ENCODE results near the gene CPNE1.

The CPNE1 gene

DNA sequence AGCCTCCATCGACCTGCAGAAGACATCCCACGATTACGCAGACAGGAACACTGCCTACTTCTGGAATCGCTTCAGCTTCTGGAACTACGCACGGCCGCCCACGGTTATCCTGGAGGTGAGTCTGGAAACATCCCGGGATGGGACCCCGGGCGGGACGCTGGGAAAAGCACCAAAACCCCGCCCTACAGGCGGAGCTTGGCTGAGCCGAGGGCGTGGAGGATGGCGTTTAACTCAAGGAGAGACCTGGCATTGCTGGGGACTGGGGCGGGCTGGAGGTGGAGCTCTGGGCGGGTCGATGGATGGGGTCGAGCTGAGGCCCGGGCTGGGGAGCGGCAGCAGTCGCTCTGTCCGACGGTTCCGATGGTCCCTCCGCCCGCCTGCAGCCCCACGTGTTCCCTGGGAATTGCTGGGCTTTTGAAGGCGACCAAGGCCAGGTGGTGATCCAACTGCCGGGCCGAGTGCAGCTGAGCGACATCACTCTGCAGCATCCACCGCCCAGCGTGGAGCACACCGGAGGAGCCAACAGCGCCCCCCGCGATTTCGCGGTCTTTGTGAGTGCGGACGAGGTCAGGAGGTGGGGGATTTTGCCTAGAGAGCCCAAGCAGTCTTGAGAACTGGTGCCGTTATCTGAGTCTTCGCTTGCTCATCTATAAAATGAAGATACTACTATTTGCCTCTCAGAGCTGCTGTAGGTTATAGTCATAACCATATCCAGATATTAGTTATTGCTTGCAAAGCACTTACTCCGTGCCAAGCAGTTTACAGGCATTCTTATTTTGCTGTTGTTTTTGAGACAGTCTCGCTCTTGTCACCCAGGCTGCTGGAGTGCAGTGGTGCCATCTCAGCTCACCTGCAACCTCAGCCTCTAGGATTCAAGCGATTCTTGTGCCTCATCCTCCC lies 45.3 kb downstream of the CPNE1 start:
- peak; percentile 34 to 60 (median 39) for DNase-seq

DNA sequence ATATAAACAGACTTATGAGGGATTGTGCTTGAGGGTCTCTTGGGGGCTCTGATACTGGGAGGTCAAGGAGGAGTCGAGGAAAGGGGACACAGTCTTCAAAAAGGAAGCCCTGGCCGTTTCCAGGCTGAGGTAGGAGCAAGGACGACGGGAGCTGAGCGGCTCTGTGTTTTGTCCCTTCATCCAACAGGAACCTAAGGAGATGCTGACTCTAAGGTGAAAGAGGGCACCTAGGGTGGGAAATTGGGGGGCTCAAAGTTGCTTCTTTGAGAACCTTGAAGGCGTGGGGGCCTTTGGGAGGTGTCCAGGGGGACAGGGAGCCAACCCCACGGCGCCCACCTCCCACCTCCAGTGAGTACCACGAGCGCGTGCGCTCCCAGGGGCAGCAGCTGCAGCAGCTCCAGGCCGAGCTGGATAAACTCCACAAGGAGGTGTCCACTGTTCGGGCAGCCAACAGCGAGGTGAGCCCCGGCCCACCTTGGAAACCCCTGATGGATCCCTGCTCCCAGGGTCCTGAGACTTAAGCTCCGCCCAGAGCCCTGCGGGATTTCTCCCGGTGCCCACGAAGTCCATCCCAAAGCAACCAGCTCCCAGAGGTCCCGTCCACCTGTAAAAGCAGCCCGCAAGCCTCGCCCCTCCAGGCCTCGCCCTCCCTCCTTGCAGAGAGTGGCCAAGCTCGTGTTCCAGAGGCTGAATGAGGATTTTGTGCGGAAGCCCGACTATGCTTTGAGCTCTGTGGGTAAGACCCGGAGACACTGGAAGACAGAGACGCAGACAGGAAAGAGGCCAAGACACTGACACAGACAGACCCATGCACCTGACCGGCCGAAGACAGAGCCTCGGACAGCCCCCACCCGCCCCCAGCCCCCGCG lies 46.2 kb downstream of the CPNE1 start:
- DNase-seq: peak in 1 of 4 experiments; percentile 12

DNA sequence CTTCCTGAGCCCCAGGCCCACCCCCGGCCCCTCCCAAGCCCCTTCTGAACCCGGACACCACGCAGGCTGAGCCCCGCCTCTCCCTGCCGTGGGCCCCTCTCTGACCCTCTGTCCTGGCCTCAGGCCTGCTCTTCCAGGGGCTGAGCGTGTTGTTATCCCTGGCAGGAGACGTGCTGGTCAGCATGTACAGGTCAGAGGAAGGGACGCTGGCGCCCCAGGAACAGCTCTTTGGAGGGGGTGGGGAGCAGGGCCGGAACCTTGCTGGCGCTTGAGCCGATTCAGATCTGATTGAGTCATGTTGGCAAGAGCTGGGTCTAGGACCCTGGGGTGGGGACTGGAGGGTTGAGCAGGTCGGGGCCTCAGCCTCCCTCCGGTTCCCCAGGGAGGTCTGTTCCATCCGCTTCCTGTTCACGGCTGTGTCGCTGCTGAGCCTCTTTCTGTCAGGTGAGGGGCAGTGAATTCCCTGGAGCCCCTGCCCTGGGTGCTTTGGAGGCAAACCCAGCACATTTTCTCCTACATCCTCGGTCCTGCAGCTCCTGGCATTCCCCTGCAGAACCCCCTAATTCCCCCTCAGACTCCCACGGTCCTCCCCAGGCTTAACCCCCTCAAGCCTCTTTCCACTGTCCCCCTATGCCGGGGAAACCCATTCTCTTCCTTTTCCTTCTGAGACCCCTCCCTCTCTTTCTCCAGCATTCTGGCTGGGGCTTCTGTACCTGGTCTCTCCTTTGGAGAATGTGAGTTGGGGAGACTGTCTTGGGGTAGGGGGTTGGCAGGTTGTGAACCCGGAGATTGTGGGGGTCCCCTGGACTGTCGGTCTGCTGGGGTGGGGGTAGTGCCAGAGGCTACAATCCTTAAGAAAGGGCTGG lies 47.1 kb downstream of the CPNE1 start:
- DNase-seq: peak; percentile 9 to 36 (median 22)

DNA sequence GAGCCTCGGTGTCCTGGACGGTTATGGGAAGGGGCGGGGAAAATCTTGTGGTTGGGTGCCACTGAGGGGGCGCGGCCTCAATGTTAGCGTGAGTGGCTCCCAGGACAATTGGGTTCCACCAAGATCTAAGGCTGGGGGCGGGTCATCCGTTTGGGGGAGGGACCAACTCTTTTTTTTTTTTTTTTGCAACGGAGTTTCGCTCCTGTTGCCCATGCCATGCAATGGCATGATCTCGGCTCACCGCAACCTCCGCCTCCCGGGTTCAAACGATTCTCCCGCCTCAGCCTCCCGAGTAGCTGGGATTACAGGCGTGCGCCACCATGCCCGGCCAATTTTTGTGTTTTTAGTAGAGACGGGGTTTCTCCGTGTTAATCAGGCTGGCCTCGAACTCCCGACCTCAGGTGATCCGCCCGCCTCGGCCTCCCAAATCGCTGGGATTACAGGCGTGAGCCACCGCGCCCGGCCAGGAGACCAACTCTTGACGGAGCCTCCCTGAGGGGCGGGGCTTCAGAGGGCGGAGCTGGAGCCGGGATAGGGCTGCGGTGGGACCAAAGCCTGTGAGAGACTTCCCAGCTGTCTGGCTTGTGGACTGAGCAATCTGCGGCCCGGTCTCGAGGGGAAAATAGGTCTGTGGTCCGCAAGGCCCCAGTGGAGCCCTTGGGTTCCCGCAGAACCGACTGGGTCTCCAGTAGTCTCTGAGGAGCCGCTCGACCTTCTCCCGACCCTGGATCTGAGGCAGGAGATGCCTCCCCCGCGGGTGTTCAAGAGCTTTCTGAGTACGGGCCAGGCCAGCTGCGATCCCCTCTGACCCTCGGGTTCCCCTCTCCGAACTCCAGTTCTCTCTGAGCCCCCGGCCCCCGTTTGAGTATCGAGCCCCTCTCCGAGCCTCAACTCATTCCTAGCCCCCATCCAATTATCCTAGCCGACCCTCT lies 48.0 kb downstream of the CPNE1 start:
- peak; percentile 81 to 100 (median 89) for DNase-seq

DNA sequence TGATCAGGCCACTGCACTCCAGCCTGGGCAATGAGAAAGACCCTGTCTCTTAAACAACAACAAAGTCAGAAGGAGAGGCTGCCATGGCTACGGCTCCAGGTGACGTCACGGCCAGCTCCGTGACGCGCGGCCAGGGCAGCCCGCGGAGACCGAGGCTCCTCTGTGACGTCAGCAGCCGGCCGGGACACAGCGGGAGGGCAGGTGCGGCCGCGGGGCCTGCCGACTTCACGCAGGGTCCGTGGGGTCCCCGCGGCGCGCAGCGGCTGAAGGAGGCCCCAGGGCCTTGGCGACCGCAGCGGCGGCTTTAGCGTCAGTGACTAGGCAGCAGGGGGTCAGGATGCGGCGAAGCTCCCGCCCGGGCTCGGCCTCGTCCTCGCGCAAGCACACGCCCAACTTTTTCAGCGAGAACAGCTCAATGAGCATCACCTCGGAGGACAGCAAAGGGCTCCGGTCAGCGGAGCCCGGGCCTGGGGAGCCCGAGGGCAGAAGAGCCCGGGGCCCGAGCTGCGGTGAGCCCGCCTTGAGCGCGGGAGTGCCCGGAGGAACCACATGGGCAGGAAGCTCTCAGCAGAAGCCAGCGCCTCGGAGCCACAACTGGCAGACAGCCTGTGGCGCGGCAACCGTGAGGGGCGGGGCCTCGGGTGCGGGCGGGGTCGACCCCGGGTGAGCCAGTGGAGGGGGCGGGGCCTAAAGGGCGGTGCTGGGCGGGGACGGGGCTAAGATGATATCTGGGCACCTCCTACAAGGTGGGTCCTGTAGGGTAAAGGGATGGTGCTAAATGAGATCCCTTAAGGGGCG lies 48.8 kb downstream of the CPNE1 start, which contains the start of gene SPAG4:
Gene SPAG4 (plus strand): TSS at position 163 of the 798 bp plus-strand sequence. CDS start 175 bp downstream, at position 338.
- peak; percentile 74 to 100 (median 100) for DNase-seq

DNA sequence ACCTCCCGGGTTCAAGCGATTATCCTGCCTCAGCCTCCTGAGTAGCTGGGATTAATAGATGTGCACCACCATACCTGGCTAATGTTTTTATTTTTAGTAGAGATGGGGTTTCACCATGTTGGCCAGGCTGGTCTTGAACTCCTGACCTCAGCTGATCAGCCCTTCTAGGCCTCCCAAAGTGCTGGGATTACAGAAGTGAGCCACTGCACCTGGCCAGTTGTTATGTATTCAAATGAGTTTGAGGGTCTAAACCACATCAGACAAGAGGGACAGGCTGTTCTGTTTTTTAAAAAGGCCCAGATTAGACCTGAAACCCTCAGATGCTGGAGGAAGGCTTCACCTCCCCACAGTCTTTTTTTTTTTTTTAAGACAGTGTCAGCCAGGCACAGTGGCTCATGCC lies 53.2 kb downstream of the CPNE1 start:
- DNase-seq: no peak

DNA sequence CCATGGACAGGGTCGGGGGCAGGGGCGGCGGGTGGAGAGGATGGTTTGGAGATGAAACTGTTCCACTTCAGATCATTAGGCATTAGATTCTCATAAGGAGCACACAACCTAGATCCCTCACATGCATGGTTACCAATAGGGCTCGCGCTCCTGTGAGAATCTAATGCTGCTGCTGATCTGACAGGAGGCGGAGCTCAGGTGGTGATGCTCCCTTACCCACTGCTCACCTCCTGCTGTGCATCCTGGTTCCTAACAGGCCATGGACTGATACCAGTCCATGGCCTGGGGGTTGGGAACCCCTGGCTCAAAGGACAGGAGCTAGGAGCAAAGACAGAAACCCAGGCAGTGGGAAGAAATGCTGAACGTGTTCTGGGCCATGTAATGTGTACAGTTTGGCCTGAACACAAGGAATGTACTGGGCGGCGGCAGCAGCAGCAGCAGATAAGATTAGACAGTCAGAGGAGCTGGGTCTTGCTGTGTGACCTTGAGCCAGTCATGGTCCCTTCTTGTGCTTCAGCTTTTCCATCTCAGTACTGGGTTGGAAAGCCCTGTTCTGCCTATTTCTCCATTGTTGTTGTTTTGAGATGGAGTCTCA lies 53.8 kb downstream of the CPNE1 start:
- no peak for DNase-seq

DNA sequence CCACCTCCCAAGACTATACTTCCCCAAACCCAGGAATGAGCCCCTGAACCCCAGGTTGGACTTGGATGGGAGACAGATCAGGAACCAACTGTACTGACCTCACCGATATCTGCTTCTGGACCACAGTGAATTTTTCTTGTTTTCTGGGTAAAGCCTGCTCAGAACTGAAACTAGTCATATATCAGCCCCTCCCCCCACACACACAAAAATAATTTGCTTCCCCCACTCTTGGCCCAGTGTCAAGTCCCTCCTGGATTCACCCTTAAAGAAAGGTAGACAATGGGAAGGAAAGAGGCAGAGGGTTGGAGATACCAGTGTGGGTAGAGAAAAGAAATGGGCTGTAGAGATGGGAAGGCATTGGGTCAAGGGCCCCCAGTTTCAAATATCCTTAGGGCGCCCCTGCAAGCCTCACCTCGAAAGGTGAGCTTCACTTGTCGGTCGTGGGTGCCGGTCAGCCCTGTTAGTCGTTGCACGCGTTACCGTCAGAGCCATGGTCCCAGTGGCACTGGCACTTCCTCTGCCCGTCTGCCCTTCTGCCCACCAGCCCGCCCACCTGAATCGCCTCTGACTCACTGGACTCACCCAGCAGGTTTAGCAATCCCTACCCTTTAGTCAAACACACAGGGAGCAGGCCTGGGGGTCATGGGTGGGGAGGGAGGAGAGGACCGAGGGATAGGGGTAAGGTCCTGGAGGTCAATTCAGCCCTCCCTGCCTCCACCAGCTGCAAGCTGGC lies 57.5 kb downstream of the CPNE1 start:
- DNase-seq: peak; percentile 58 to 82 (median 72)

DNA sequence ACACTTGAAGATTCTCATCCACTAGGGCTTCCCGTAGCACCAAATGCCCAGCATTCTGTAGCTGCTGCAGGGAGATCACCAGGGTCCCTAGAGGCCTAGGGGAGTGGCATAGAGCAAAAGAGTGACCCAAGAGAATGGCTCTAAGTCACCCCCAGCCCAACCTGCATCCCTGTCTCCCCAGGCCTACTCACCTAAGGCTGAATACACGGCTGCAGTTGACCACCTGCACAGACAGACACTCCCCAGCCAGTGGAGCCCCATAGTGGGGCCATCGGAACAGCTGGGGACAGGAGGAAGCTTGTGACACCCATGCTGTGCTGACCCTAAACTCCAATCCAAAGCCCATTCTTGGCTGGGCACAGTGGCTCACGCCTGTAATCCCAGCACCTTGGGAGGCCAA lies 58.6 kb downstream of the CPNE1 start:
- no peak for DNase-seq

DNA sequence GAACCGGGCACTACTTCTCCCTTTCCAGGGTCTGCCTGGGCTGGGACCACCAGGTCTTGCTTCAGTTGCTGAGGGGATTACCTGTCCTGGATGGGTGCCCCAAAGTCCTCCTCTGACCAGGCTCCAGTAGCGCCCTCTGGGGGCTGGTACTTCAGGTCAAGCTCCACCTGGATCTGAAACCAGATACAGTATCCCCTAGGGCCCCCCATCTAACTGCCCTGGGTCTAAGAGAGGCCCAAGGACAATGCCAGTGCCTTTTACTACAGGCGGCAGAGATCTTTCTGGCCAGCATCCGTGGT lies 60.3 kb downstream of the CPNE1 start:
- DNase-seq: peak in 2 of 4 experiments; percentile 24 to 42

DNA sequence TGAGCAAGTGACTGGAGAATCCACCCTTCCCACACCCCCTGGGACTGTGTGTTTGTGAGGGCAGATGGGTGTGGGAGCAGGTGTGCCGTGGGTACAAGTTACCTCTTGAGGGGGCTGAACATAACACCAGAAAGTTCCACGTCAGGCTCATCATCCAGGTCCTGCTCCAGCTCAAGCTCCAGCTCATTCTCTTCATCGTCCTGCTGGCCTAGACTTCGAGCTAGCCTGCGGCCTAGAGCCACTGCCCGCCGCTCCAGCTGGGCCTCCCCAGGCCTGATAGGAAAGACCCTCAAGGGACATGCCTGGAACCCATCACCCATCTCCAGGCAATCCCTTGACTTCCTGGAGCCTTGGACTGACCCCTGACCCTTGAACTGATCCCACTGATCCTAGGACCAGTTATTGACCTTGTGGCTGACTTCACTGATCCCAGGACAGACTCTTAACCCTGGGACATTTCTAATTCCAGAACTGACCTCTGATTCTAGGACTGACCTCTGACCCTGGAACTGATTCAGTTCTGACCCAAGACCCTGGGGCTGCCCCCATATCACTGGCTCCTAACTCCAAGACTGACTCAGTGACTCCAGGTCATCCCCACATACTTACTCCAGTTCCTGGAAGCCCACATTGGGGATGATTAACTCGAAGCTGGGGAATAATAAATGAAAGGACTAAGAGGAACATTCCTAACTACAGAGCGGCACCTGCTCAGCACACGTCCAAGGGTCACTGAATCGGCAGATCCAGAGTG lies 60.8 kb downstream of the CPNE1 start:
- DNase-seq: no peak

DNA sequence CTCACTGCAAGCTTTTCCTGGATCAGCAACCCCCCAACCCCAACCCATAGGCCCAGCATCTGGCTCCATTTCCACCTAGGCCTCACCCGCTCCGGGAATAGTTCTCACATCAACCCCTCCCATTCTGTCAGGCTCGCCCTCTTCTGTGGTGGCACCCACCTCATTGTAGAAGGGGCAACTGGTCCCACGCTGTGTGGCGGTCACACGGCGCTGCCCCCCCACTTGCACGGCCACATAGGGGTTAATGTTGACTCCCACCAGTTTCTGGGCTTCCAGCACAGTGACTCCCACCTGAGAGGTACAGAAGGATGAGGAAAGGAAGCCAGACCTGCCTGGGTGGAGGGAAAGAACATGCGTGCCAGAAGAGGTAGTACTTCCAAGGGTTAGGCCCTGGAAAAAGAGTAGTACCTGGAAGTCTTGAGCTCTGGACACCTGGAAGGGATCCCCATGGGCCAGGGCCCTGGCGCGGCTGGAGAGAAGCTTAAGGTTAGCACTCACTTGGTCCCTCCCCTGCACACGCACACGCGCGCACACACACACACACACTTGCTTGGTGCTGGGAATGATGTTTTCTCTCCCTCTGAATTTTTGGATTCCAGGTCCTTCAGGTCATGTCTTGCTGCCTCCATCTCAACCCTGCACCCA lies 61.7 kb downstream of the CPNE1 start:
- no peak for DNase-seq

DNA sequence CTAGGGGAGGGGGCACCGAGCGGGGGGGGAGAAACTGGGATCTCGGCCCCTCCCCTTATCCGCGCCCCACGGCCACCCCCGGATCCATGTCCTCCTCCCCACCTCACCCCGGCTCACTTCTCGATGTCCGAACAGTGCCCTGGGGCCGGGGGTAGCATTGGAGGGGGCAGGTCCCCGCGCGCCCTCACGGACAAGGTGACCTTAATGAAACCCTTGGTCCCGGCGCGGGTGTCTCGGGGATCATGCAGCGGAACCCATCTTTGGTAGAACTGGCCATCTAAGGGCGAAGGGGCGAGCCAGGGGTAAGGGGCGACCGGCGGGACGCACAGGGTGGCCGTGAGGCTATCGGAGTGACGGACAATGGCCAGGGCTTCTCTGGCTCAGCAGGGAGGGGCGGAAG lies 62.7 kb downstream of the CPNE1 start:
- DNase-seq: no peak

DNA sequence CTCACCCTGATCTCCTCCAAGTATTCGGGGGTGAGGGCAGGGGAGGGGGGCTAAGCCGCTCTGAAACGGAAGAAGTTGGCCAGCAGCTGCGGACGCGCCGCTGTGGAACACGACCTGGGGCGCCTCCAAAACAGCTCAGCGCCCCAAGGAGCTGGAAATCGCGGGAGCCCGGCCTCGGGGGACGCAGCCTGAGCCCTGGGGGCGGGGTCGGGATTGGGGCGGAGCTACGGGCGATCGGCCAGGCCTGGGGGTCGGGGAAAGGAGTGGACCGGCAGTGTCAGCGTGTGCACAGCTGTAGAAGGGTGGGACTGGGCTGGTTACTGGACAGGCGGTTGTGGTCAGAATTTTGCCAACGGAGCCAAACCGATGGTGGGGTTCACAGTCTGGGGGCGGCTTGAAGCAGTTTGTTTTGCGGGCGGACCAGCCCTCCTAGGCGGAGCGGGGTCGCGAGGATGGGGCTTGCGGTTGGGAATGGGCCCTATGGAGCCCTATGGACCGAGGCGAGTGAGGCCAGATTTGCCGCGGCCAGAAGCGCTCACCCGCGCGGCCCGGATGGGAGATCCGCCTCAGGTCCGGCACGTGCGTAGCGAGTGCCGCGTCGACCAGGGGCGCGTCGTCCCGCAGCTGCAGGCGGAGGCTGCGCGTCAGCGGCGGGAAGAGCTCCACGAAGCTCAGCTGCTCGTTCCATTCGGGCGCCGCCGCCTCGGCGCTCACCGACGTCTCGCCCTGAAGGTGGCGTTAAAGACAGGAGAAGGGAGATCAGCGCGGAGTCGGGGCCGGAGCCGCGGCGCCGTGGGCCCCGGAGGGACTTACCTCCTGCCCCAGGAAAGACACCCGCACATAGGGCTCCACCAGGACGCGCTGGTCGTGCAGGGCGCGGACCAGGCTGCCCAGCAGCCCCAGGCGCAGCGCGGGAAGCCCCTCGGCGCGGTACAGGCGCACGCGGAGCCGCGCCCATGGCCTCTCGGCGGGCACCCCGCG lies 63.4 kb downstream of the CPNE1 start:
- DNase-seq: peak; percentile 74 to 89 (median 80)

DNA sequence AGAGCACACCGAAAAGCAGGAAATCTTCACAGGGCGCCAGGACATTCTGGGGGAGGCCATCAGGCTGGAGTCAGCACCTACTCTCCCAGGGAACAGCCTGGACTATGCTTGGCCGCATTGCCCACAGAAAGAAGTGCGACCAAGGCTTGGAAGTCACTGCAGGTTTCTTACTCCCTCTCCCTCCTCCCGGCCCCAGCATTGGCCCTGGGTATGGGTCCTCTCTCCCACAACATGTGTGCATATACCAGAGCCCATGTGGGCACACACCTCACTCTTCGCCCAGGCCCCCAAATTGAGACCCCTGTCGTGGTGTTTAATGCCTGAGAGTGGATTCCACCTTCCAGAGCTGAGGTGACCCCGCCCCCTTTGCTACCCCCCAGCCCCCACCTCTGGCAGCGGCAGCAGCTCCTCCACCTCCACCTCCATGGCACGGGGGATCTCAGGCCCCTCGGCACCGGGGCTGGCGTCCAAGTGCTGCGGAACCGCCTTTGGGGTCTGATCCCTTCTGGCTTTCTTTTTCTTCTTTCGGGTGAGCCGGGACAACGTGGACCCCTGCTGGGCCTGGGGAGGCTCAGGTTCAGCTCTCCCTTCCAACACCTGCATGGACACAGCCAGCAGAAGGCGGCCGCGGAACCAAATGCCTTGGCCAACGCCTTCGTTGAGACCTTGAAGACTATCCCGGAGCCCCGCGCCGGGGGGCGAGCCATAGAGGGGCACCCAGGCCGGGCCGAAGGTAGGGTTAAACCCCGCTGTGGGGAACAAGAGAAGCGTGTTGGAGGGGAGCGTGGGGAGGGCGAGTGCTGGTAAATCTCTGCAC lies 64.3 kb downstream of the CPNE1 start:
- DNase-seq: no peak

DNA sequence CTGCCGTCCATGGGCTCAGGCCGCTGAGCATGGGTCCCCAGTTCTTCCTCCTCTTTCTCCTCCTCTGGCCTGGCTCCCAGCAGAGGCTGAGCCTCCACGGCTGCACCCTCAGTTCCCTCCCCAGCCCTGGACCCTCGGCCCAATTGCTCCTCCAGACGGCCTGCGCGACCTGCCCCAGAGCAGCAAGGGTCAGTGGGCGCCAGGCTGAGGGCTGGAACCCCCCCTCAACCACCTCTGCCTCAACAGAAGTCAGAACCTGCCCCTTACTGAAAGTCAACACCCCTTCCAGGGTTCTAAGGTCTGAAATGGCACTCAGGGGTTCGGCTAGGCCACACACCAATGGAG lies 65.0 kb downstream of the CPNE1 start:
- DNase-seq: no peak
